Right lobe of liver (tissue), 4 donors: ENCODE measurements around the gene TSPAN33.

Experiments used
- CTCF ChIP-seq, 4 donors: fragments of 200-600 bp in 3 of 4; fragments of 450-650 bp in 1 of 4; IDR thresholded peaks; one replicate each; pipeline versions ENCODE4 v1.5.1 to v1.8.0; 2016 to 2022; ENCODE audit warnings: antibody characterized with exemption in 4 of 4, mild to moderate bottlenecking in 2 of 4
- POLR2A ChIP-seq: fragments of 450-650 bp; IDR thresholded peaks from one replicate; pipeline ENCODE4 v1.6.1; 2017; ENCODE audit warnings: antibody characterized with exemption, mild to moderate bottlenecking
- donor health status: DM: no; HTN: no; CAD: no.
- donor health status: DM: no; HTN: no; CAD: no.
- donor health status: DM: no; HTN: yes; CAD: no.

GRCh38 chr7:129134356-129134987 lies 10.0 kb upstream of the TSPAN33 start:
- TF ChIP-seq CTCF (IDR thresholded peaks at IDR 0.05) (no peak), POLR2A (no peak)
